Cerebellar cortex (tissue), 1 donor: Measurements from ENCODE around the gene TIMM44.
A peak's percentile ranks its signal among the peaks of the same experiment; 100 is the strongest.
"Not testable (repeated sequence)": the region's sequence is repeated elsewhere in the genome, so short reads cannot be mapped to it uniquely, and the experiment has no call there.

Experiments
- DNase-seq: peaks from one replicate; pipeline ENCODE4 v3.0.0-alpha.2; 2015; ENCODE audit warnings: low spot score

Gene TIMM44

GRCh38 chr19:7944177-7944761, 803 bp upstream of the TIMM44 start:
- DNase-seq = peak; percentile 94

DNA sequence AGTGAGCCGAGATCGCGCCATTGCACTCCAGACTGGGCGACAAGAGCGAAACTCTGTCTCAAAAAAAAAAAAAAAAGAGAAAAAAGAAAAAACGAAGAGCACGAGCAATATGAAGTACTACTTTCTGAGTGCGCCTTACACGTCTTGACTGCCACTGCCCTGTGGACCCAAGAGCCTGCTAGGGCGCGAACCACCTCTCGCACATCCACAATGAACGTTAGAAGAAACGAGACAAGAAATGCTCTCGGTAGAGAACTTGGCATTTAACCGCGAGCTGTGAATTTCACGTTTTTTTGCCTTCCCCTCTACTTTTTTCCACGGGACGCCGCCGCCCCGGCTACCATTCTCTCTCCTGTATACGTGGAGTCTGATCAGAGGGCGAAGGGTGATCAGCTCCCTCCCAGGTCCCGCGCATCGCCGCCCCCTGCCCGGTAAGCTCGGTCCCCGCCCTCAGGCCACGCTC, 454 bp downstream of the TIMM44 start:
- no peak for DNase-seq

- DNase-seq = no peak
These were observed 1.4 kb downstream of the TIMM44 start for GRCh38 chr19:7941895-7942596.

- DNase-seq = no peak
These were observed 2.6 kb downstream of the TIMM44 start for GRCh38 chr19:7940841-7941240.

DNA sequence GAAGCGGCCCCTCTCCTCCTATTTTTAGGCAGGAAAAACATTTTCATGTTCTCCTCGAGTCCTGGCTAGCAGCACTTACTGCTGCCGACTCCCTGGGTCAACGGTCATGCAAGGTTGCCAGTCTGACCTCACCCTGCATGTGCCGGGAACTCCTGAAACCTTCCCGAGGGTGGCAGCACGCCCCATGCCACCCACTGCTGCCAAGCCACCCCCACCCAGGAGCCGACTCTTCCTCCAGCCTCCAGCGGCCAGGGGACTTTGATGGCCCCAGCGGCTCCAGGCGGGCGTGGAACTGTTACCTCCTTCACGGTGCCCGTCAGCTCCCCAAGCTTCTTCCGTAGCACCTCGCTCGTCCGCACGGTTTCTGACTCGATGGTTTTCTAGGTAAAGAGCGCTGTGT, 8.7 kb downstream of the TIMM44 start:
- no peak for DNase-seq

DNA sequence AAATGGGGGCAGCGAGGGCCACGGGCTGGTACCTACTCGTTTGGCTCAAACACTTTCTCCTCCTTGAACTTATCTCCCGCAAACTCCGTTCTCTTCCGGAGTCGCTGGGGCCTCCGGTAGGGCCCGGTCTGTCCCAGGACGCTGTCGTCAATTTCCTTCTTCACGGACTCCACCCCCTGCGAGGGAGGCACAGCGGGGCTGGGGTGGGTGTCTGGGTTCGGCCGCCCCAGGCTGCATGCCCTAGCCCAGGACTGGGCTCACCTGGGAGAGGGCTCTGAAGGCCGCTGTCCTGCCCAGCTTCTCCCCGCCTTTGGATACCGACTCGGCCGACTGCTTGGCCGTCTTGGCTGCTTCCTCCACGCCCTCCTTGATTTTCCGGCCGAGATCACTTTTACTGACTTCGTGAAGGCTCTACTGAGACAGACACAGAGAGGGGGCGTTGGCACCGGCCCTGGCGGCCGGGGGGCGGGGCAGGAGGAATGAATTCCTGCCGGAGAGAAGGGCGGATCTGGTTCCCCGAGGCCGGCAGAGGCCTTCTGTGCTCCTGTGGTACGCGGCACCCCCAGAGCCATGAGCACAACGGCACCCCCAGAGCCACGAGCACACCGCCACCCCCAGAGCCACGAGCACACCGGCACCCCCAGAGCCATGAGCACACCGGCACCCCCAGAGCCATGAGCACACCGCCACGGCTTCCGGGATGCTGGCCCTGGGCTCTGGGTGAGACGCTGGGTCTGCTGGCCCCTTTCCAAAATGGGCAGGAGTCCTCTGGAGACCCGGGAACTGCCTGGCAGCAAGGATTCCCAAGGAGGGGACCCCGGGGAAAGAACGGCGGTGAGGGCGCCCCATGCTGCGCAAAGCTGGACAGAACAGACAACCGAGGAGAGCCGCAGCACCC, 9.4 kb downstream of the TIMM44 start:
- no peak for DNase-seq

- no peak for DNase-seq
These were observed 10.1 kb downstream of the TIMM44 start for GRCh38 chr19:7933411-7933810.

- no peak for DNase-seq
These were observed 10.6 kb downstream of the TIMM44 start for GRCh38 chr19:7932930-7933300.

DNA sequence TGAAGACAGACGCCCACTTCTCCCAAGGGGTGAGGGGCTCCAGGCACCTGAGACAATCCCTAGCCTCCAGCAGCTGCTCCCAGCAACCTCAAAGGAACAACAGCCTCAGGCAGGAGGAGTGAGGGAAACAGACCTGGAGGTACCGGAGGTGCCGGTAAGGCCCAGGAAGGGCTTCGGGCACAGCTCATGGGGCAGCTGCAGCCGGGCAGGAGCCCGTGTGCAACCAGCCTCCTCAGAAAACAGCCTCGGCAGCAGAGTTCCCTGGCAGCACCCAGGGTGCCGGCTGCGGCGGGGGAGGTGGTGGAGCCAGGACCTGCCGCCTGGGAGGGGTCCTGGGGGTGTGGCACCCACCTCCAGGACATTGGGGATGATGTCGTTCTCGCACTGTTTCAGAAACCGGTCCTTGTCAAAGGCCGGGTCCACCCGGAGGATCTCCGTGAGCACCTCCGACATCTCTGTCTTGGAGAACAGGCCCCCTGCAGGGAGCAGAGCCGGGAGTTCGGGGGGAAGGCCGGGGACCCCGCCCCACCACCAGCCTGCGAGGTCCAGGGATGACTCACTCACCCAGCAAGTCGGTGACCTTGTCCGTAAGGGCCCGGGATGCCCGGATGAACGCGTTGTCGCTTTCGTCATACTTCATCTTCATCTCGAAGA, 11.1 kb downstream of the TIMM44 start:
- DNase-seq = no peak

DNA sequence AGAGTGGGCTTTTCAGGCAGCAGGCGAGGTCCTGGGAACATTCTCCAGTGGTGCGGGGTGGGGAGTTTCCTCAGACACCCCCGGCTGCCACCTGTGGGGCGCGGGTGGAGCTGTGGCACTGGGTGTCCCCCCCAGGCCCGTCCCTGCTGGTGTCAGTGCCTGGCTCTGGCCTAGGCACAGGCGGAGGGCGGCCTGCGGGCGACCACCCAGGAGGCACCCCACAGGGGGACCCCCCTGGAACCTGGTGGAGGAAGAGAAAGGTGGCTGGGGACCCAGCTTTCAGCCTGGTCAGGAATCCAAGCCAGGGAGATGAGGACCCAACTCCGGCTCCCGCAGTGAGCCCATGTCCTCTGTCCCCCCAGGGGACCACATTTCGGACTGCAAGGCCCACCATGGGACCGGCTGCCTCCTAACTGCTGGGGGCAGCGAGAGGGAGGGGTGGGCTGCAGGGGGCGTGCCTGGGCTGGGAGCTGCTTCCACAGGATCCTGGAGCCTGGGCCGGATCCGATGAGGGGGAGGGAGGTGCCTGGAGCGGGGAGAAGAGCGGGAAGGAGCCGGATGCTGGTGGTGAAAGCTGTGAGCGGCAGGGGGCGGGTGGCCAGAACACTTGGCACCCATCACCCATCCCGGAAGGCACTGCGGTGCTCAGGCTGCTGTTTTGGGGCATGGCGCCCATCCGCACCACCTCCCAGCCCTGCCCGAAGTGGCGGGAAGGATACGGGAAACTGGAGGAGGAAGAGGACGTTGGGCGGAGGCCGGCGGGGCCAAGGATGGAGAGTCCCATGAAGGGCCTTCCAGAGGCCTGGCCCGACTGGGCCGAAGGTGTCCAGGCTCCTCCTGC, 12.0 kb downstream of the TIMM44 start:
- DNase-seq = no peak

DNA sequence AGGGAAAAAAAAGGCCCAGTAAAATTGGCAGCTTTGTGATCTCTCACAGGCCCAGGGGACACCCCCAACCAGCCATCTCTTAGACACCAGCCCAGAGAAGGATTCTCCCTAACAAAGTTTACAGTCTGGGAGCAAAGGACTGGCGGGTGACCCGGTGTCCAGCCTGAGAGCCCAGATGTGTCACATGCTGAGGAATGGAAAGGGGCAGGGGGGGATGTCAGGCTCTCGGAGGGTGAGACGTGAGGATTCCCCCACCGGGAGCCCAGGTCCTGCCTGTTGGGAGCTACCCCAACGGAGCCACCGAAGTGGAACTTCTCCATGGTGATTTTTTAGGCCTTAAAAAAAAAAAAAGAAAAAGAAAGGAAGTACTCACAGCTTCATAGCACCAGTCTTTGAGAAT, 12.7 kb downstream of the TIMM44 start:
- DNase-seq = no peak

DNA sequence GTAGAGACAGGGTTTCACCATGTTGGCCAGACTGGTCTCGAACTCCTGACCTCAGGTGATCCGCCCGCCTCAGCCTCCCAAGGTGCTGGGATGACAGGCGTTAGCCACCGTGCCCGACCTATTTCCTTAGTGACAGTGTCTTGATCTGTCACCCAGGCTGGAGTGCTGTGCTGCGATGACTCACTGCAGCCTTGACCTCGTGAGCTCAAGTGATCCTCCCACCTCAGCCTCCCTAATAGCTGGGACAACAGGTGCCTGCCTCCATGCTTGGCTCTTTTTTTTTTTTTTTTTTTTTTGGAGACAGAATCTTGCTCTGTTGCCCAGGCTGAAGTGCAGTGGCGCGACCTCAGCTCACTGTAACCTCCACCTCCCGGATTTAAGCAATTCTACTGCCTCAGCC, 13.4 kb downstream of the TIMM44 start:
- DNase-seq = not testable (repeated sequence)

DNA sequence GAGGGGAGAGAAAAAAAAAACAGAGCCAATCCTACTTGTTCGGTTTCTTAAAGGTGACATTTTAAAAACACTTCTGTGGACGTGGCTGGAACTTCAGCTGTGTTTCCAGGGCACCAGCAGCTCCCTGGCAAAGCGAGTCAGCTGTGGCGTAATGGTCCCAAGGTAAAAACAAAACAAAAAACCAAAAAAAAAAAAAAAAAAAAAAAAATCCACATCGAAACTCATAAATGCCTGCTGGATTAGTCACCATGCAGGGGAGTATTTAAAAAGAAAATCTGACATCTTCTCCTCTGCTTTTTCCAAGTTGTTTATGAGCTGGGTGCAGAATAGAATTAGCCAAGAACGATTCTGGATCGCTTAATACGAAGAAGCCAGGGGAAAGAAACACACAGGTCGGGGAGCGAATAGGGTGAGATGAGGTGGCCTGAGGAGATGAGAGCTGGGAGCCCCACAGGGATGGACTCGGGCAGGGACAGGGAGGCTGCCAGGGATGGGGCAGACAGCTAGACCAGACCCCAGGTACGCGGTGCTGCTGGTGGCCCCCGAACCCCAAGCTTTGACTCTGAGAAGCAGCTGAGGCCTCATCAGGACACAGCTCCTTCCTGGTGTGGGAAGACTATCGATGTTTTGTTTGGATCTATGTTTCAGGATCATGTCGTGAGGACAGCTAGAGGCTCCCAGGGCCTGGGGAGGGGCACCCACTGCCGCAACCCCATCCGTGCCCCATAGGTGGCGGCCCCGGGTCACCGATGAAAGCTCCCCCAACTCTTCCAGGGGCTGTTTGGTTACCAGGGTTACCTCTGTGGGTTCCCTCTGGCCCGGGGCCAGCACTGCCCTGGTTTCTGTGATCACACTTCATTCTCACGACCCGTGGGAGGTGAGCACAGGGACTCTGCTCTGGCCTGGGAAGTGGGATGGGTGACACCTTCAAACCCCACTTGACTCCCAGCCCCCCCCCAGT, 14.4 kb downstream of the TIMM44 start:
- no peak for DNase-seq

- no peak for DNase-seq
These were observed 15.1 kb downstream of the TIMM44 start for GRCh38 chr19:7928334-7928706.

- DNase-seq = no peak
These were observed 15.7 kb downstream of the TIMM44 start for GRCh38 chr19:7927605-7928333.

GRCh38 chr19:7926727-7927604, 16.5 kb downstream of the TIMM44 start:
- no peak for DNase-seq

DNA sequence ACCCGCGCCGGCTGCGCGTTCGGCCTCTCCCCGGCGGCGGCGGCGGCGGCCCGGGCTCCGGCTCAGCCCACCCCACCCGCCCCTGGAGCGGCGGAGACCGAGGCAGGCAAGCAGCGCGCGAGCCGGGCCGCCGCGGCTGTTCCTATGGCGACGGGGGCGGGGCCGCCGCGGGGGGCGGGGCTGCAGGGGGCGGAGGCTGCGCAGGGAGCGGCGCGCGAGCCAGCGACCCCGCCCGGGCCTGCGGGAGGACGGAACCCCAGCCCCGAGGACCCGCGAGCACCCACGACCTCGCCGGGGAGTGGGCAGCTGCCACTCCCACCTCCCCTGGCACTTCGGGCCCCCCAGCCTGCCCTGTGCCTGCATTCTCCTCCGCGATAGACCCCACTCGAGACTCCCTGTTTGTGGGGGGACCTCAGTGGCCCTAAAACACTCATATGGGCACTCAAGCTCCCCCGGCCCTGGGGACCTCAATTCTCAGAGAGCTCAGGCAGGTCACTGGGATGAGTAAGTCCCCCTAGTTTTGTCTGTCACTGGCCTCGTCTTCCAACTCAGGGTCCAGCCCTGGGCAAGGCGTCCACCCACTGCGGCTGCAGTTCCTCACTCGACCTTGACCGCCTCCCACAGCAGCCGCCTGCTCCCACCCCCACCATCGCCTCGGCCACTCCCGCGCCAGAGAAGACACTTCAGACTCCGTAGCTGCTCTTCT, 17.3 kb downstream of the TIMM44 start, which contains the start of gene CTXN1:
CTXN1 (minus strand) TSS at position 115 of the 706 bp plus-strand sequence. CDS start 597 bp downstream, outside the sequence.
- DNase-seq = no peak
